ENCODE measurements around the gene LITAFD.
"Not testable (repeated sequence)": the region's sequence is repeated elsewhere in the genome, so short reads cannot be mapped to it uniquely, and the experiment has no call there.

The LITAFD gene

GRCh38 chr16:8873866-8874195 lies 8.3 kb upstream of the LITAFD start:
- H3K4me3 ChIP-seq (ENCODE audit: low read length in 2 of 2); H3K4me2 ChIP-seq (ENCODE audit: insufficient read depth, low read length, poor library complexity, severe bottlenecking); H3K4ac ChIP-seq (ENCODE audit: low read length); H3K18ac ChIP-seq (ENCODE audit: low read length); H2AFZ ChIP-seq (ENCODE audit: low read length); H4K91ac ChIP-seq (ENCODE audit: low read depth, low read length, poor library complexity); H3K23ac ChIP-seq (ENCODE audit: low read depth, low read length, poor library complexity); H2BK120ac ChIP-seq (ENCODE audit: low read depth, low read length); H3K9ac ChIP-seq (ENCODE audit: low read depth, low read length, poor library complexity); H2BK15ac ChIP-seq (ENCODE audit: low read length); H2BK12ac ChIP-seq (ENCODE audit: low read length); H3K79me1 ChIP-seq (ENCODE audit: low read depth, low read length); H3K14ac ChIP-seq (ENCODE audit: low read length); H3K9me3 ChIP-seq (replicated peaks in 1 of 2; ENCODE audit: control insufficient read depth in 2 of 2, insufficient read depth in 1 of 2, low read depth in 1 of 2, low read length in 2 of 2); H3K27ac ChIP-seq (replicated peaks; ENCODE audit: low read length); H3K27me3 ChIP-seq (ENCODE audit: control insufficient read depth in 3 of 3, insufficient read depth in 3 of 3, low read depth in 1 of 3, low read length in 3 of 3); H4K8ac ChIP-seq (ENCODE audit: low read depth, low read length); DNase-seq (ENCODE audit: low spot score); H2AK5ac ChIP-seq (ENCODE audit: low read depth, low read length); H3K36me3 ChIP-seq (replicated peaks in 1 of 2; ENCODE audit: control insufficient read depth in 2 of 2, insufficient read depth in 2 of 2, low read length in 2 of 2); H2BK5ac ChIP-seq (ENCODE audit: low read length): not testable (repeated sequence)
- no CpG with 5 or more reads among the region's 7 CpGs for WGBS, 2 donors (ENCODE audit: extremely low coverage in 2 of 2, insufficient read length in 2 of 2, insufficient replicate concordance in 1 of 2)
- peaks cover 3 to 11% of the 10 kb centered on the region in 2 donors for H3K4me1 ChIP-seq (ENCODE audit: control insufficient read depth in 2 of 2, insufficient read depth in 1 of 2, low read depth in 1 of 2, low read length in 2 of 2)

GRCh38 chr16:8874388-8874787 lies 7.8 kb upstream of the LITAFD start:
- Histone ChIP-seq H3K14ac (ENCODE audit: low read length) (no peak overlapping the region), H4K91ac (ENCODE audit: low read depth, low read length, poor library complexity) (no peak overlapping the region), H3K4ac (ENCODE audit: low read length) (no peak overlapping the region), H3K79me1 (ENCODE audit: low read depth, low read length) (peaks cover 2% of the 10 kb centered on the region), H3K27ac (replicated peaks; ENCODE audit: low read length) (no peak overlapping the region), H4K8ac (ENCODE audit: low read depth, low read length) (no peak overlapping the region), H2AK5ac (ENCODE audit: low read depth, low read length) (no peak overlapping the region), H3K4me2 (ENCODE audit: insufficient read depth, low read length, poor library complexity, severe bottlenecking) (no peak overlapping the region), H3K23ac (ENCODE audit: low read depth, low read length, poor library complexity) (no peak overlapping the region), H2AFZ (ENCODE audit: low read length) (no peak overlapping the region), H3K36me3 (replicated peaks in 1 of 2; ENCODE audit: control insufficient read depth in 2 of 2, insufficient read depth in 2 of 2, low read length in 2 of 2) (no peaks in the 10 kb centered on the region), H2BK12ac (ENCODE audit: low read length) (no peak overlapping the region), H3K9ac (ENCODE audit: low read depth, low read length, poor library complexity) (no peak overlapping the region), H2BK5ac (ENCODE audit: low read length) (no peak overlapping the region), H2BK120ac (ENCODE audit: low read depth, low read length) (no peak overlapping the region), H2BK15ac (ENCODE audit: low read length) (no peak overlapping the region), H3K27me3 (ENCODE audit: control insufficient read depth in 3 of 3, insufficient read depth in 3 of 3, low read depth in 1 of 3, low read length in 3 of 3) (no peaks in the 10 kb centered on the region), H3K4me1 (ENCODE audit: control insufficient read depth in 2 of 2, insufficient read depth in 1 of 2, low read depth in 1 of 2, low read length in 2 of 2) (peaks cover 2 to 8% of the 10 kb centered on the region in 2 donors), H3K4me3 (ENCODE audit: low read length in 2 of 2) (no peak overlapping the region), H3K9me3 (replicated peaks in 1 of 2; ENCODE audit: control insufficient read depth in 2 of 2, insufficient read depth in 1 of 2, low read depth in 1 of 2, low read length in 2 of 2) (no peaks in the 10 kb centered on the region), H3K18ac (ENCODE audit: low read length) (no peak overlapping the region)
- no peak for DNase-seq (ENCODE audit: low spot score)
- WGBS, 2 donors (ENCODE audit: extremely low coverage in 2 of 2, insufficient read length in 2 of 2, insufficient replicate concordance in 1 of 2) = no CpG with 5 or more reads among the region's 6 CpGs

GRCh38 chr16:8875317-8875716 lies 6.8 kb upstream of the LITAFD start:
- not testable (repeated sequence) for H3K79me1 ChIP-seq (ENCODE audit: low read depth, low read length)

GRCh38 chr16:8877894-8878522 lies 4.1 kb upstream of the LITAFD start:
- Histone ChIP-seq H3K14ac (ENCODE audit: low read length) (no peak overlapping the region), H3K4me1 (ENCODE audit: control insufficient read depth in 2 of 2, insufficient read depth in 1 of 2, low read depth in 1 of 2, low read length in 2 of 2) (no peaks in the 10 kb centered on the region), H3K9me3 (replicated peaks in 1 of 2; ENCODE audit: control insufficient read depth in 2 of 2, insufficient read depth in 1 of 2, low read depth in 1 of 2, low read length in 2 of 2) (no peaks in the 10 kb centered on the region), H2BK15ac (ENCODE audit: low read length) (peak overlapping the region; percentile 55), H3K27me3 (ENCODE audit: control insufficient read depth in 3 of 3, insufficient read depth in 3 of 3, low read depth in 1 of 3, low read length in 3 of 3) (no peaks in the 10 kb centered on the region), H3K79me1 (ENCODE audit: low read depth, low read length) (no peaks in the 10 kb centered on the region), H4K91ac (ENCODE audit: low read depth, low read length, poor library complexity) (no peak overlapping the region), H2AFZ (ENCODE audit: low read length) (peak overlapping the region; percentile 15), H3K4me2 (ENCODE audit: insufficient read depth, low read length, poor library complexity, severe bottlenecking) (no peak overlapping the region), H2BK120ac (ENCODE audit: low read depth, low read length) (no peak overlapping the region), H2AK5ac (ENCODE audit: low read depth, low read length) (no peak overlapping the region), H4K8ac (ENCODE audit: low read depth, low read length) (no peak overlapping the region), H3K23ac (ENCODE audit: low read depth, low read length, poor library complexity) (no peak overlapping the region), H3K4ac (ENCODE audit: low read length) (no peak overlapping the region), H3K9ac (ENCODE audit: low read depth, low read length, poor library complexity) (no peak overlapping the region), H2BK5ac (ENCODE audit: low read length) (no peak overlapping the region), H2BK12ac (ENCODE audit: low read length) (no peak overlapping the region), H3K27ac (replicated peaks; ENCODE audit: low read length) (no peak overlapping the region), H3K4me3 (ENCODE audit: low read length in 2 of 2) (no peak overlapping the region), H3K18ac (ENCODE audit: low read length) (no peak overlapping the region), H3K36me3 (replicated peaks in 1 of 2; ENCODE audit: control insufficient read depth in 2 of 2, insufficient read depth in 2 of 2, low read length in 2 of 2) (no peaks in the 10 kb centered on the region)
- no CpG with 5 or more reads among the region's 8 CpGs for WGBS, 2 donors (ENCODE audit: extremely low coverage in 2 of 2, insufficient read length in 2 of 2, insufficient replicate concordance in 1 of 2)
- no peak for DNase-seq (ENCODE audit: low spot score)

More at GRCh38 chr16:8875317-8875716, 6.8 kb upstream of the LITAFD start:
- not testable (repeated sequence) for H2BK15ac ChIP-seq (ENCODE audit: low read length); DNase-seq (ENCODE audit: low spot score); H2AK5ac ChIP-seq (ENCODE audit: low read depth, low read length); H3K14ac ChIP-seq (ENCODE audit: low read length); H3K4me3 ChIP-seq (ENCODE audit: low read length in 2 of 2); H3K4me2 ChIP-seq (ENCODE audit: insufficient read depth, low read length, poor library complexity, severe bottlenecking); H3K36me3 ChIP-seq (replicated peaks in 1 of 2; ENCODE audit: control insufficient read depth in 2 of 2, insufficient read depth in 2 of 2, low read length in 2 of 2); H3K27me3 ChIP-seq (ENCODE audit: control insufficient read depth in 3 of 3, insufficient read depth in 3 of 3, low read depth in 1 of 3, low read length in 3 of 3); H3K9ac ChIP-seq (ENCODE audit: low read depth, low read length, poor library complexity); H3K18ac ChIP-seq (ENCODE audit: low read length); H2AFZ ChIP-seq (ENCODE audit: low read length); H4K91ac ChIP-seq (ENCODE audit: low read depth, low read length, poor library complexity); H2BK5ac ChIP-seq (ENCODE audit: low read length); H3K27ac ChIP-seq (replicated peaks; ENCODE audit: low read length); H2BK12ac ChIP-seq (ENCODE audit: low read length); H3K9me3 ChIP-seq (replicated peaks in 1 of 2; ENCODE audit: control insufficient read depth in 2 of 2, insufficient read depth in 1 of 2, low read depth in 1 of 2, low read length in 2 of 2); H3K23ac ChIP-seq (ENCODE audit: low read depth, low read length, poor library complexity); H4K8ac ChIP-seq (ENCODE audit: low read depth, low read length); H3K4ac ChIP-seq (ENCODE audit: low read length); H2BK120ac ChIP-seq (ENCODE audit: low read depth, low read length); H3K4me1 ChIP-seq (ENCODE audit: control insufficient read depth in 2 of 2, insufficient read depth in 1 of 2, low read depth in 1 of 2, low read length in 2 of 2)
- no CpG with 5 or more reads among the region's 7 CpGs for WGBS, 2 donors (ENCODE audit: extremely low coverage in 2 of 2, insufficient read length in 2 of 2, insufficient replicate concordance in 1 of 2)

All from neuronal stem cell (in vitro differentiated cells).